Ammon's horn (tissue), 1 donor: ENCODE data around the gene BRD9.
"Not testable (repeated sequence)": the region's sequence is repeated elsewhere in the genome, so short reads cannot be mapped to it uniquely, and the experiment has no call there.

ENCODE experiments used
- DNase-seq: peaks from one replicate; pipeline ENCODE4 v3.0.0-alpha.2; 2016; ENCODE audit warnings: low spot score

Gene BRD9

DNA sequence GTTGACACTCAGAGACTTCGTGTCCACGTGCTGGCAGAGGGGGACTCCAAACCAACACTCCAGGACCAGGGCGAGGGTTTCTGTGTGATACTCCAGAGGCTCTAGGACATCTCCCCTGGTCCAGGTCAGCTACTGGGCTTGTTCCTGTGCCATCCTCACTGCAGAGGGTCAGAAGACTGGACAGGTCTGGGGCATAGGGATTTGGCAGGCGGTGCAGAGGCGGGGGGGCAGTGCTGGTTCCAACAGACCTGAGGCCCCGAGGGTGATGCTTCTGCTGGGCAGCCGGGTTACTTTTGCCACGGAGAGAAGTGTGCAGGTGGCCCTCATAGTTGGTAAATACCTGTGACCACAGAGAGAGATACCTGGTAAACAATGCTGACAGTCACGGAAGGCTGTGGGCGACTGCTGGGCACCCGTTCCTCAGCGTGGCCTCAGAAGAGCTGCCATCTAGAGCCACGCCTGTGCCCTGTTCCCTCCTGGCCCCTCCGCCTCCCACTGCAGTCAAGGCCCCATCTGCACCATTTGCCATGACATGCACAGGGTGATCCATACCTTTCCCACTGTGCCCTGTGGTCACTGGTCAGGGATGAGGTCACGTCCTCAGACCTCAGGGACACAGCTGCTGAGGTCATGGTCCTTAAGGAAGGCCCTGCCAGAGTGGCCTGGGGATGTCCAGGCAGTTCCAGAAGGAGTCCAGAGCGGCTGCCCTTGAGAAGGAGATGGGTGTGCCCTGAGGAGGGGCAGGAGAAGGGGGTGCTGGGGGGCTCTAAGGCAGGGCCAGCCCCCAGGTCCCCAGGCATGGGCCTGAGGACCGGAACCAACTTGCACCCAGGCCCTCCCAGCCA lies 30.1 kb upstream of the BRD9 start:
- DNase-seq, result no peak

DNA sequence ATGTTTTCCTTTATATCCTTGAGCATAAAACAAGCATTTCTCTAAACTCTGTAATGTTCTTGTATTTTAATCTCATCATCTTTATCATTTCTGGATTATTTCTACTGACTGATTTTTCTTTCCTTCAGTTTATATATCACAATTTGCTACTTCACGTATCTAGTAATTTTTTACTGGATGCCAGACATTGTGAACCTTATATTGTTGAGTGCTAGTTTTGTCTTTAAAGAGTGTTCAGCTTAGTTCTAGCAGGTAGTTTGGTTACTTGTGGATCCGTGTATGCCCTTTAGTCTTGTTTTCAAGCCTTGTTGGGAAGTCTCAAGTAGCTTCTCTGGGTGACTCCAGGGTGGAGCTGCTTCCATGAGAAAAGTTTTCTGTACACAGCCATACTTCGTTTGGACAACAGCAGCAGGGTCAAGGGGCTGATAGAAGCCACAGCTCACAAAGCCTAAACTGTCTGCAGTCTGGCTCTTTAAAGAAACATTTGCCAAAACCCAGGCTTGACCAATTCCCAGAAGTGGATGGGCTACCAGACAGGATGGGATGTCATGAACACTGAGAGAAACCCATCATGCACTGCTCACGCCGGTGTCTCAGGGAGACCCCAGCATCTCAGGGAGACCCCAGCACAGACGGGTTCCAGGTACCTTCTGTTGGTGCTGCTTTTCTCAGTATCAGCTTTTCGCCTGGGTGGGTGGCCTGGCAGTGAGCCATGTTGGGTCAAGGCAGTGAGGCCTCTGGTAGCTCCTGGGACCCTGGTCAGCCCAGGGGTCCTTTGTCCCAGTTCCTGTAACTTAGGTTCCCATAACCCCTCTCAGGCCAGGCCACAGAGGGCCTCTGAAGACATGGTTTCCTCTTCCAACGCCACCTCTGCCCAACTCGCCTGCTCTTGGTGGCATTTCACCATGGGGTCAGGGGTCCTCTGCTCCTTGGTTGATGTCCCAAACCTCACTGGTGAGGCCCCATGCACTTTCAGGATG lies 29.1 kb upstream of the BRD9 start:
- DNase-seq, result no peak

DNA sequence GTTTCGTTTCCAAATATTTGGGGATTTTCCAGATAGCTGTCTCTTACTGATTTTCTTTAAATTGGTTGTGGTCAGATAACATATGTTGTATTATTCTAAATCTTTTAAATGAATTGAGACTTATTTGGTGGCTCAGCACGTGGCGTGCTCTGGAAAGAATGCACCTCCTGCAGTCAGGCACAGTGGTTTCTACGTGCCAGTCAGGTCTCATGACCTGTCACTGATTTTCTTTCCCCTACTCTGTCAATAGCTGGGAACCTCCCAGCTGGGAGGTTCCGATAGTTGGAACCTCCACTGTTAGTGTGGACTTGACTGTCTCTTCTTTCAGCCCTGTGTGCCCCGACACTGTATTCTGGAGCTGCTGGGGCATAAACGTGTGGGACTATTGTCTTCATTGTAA lies 27.7 kb upstream of the BRD9 start:
- no peak for DNase-seq

DNA sequence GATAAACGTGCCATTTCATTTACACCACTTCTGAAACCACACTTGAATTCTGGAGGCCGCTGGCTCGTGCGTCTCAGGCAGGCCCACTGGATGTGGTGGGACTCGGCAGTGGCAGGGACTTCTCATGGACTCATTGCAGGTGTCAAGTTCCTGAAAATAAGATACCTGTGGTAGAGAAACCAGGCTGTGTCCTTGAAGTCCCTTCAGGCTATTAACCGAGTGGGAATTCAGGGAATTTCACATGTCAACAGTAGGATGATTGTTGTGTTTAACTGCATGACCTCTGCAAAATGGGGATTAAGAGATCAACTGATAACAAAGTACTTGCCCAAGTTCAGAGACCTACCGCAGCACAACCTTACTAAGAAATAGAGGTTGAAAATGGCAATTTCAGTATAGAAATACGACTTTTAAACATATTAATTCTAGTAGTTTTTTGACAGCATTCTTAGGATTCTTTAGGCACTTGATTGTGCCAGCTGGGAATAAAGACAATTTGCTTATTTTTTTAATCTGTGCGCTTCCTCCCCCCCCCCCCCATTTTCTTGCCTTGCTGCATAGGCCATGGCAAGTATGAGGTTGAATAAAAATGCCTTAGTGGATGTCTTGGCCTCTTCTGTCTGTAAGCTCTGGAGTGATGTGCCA lies 26.9 kb upstream of the BRD9 start:
- no peak for DNase-seq

DNA sequence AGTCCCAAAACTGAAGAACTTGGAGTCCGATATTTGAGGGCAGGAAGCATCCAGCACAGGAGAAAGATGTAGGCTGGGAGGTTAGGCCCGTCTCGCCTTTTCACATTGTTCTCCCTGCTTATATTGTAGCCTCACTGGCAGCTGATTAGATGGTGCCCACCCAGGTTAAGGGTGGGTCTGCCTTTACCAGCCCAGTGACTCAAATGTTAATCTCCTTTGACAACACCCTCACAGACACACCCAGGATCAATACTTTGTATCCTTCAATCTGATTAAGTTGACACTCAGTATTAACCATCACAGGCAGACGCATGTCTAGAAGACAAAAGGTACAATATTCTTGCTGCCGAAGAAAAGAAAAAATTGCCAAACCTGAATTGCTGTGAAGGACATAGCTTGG lies 26.1 kb upstream of the BRD9 start:
- not testable (repeated sequence) for DNase-seq

DNA sequence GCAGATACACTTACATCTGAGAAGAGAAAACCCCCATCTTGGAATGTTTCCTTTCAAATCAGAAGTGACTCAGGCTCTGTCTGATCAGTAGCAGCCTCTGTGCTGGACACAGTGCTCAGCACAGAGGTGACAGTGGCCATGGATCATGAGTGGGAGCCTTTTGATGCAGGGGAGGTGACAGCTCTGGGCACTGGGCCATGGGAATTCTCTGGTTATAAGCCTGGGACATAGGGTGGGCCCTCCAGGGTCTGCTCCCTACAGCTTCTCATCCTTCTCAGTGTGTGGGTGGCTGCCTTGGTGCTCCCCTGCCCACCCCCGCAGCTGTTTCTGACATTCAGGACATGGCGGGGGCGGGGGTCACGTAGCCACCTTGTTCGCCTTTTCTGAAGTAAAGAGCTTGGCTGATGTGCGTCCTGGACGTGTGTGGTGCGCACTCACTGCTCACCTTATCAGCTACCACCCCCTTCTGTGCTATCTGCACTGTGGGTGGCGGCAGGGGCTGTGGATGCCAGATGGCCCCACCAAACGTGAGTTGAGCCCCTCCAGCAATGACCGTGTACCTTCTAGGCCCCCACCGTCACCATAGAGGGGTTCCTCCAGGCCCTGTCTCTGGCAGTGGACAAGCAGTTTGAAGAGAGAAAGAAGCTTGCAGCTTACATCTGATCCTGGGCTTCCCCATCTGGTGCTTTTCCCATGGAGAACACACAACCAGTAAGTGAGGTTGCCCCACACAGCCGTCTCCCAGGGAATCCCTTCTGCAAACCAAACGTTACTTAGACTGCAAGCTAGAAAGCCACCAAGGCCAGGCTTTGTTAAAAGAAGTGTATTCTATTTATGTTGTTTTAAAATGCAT lies 24.1 kb upstream of the BRD9 start:
- DNase-seq, result no peak

DNA sequence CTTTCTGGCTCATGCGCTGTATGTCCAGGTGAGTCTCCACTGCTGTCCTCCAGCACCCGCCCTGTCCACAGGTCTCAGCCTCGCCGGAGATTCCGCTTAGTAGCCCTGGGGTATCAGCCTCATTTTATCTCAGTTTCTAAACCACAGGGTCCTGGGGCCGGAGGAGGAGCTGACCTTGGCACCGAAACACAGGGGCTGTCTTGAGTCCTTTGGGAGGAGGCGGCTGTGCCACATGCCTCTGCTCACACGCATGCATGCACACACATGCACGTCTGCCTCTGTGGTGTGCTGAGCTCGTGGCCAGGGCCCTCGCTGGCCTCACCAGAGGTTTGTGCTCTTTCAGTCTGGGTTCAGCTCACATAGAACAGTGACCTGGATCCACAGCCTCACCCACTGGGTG lies 23.3 kb upstream of the BRD9 start:
- DNase-seq, result no peak

DNA sequence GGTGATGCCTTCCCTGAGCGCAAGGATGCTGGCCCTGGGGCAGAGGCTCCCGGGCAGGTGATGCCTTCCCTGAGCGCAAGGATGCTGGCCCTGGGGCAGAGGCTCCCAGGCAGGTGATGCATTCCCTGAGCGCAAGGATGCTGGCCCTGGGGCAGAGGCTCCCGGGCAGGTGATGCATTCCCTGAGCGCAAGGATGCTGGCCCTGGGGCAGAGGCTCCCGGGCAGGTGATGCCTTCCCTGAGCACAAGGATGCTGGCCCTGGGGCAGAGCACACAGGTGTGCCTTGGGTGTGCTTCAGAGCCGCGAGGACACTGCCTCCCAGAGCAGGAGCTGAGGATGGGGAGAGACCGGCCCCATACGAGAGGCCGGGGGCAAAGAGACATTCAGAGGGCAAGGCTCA lies 22.7 kb upstream of the BRD9 start:
- DNase-seq, result not testable (repeated sequence)

DNA sequence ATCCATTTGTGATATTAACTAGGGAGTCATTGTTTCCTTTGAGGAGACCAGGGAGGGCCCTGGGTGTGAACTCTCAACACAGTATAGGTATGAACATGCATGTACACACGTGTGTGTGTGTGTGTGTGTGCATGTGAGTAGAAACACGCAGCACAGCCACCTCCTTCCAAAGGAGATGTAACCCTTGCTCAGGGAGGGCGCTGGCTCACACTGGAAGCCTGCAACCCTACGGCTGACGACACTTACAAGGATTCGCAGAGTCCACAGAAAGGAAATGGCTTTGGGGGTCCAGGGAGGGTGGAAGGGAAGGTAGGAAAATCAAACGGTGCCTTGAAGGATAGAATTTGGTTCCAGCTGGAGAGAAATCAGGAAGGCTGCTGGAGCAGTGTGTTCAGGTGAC lies 22.0 kb upstream of the BRD9 start:
- DNase-seq, result no peak

DNA sequence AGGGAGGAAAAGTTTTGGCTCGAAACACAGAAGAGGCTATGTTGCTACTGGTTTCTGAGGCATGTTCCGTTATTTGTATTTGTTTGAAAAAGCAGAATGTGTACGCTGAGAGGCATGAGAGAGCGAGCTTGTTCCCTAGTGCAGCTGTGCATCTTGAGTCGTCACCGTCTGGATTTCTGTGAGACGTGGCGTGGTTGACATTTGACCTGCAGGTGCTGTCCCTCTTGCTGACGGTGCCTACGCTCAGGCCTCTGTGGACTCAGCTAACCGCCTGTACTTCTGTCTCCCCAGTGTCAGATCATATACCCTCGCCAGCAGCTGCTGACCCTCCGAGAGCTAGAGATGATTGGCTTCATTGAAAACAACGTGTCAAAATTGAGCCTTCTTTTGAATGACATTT lies 21.6 kb upstream of the BRD9 start:
- DNase-seq, result no peak

DNA sequence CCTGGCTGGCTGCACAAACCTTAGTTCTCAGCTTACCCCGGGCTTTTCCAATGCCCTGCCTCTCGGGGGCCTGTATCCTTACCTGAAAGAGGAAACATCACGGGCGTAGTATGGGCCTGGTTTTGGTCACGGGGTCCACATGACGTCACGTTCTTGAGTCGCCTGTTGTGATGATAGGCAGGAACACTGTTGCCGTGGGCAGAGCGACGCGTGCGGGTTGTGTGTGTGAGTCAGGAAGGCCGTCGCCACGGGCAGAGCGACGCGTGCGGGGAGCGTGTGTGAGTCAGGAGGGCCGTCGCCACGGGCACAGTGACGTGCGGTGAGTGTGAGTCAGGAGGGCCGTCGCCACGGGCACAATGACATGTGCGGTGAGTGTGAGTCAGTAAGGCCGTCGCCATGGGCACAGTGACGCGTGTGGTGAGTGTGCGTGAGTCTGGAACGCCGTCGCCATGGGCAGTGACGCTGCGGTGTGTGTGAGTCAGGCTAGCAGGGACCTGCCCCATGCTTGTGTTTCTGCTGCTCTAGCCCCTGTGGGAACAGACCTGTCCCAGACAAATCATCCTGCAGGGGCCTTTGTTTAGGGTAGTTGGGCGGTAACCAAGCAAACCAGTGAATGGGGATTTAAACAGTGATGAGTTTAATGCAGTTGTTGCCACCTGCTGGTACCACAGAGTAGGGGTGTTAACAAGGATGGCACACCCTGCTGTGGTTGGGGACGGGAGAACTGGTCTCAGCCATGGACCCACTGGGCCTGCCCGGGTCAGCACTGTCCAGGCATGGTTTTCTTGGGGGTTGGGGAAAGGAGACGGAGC lies 19.9 kb upstream of the BRD9 start:
- DNase-seq, result peak; percentile 79

DNA sequence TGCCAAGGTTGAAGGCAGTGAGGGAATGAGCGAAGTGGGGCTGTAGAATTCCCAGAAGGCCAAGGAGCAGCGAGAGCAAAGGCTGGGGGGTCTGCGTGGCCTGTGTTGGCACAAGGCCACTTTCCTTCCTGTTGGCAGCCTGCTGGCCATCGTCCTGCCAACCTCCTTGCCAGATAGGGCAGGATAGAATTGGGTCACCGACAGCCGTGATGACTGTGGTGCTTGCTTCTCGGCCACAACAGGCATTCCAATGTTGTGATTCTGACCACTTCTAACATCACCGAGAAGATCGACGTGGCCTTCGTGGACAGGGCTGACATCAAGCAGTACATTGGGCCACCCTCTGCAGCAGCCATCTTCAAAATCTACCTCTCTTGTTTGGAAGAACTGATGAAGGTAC lies 19.0 kb upstream of the BRD9 start:
- no peak for DNase-seq

DNA sequence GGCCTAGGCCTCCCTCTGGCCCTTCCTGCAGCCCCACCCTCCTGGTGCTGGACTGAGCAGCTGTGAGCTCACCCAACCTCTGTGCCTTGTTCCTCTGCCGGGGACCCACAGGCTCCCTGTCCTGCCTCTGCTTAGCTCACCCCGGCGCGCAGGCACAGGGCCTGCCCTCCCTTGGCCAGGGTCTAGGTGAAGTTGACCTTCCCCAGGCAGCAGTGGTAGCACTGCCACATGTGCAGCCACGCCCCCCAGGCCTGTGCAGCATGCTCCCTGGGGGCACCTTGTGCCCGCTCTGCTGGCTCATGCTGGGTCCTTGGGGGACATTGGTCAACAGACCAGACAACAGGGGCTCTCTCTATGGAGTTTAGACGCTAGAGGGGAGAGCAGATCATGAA lies 18.2 kb upstream of the BRD9 start:
- DNase-seq, result no peak

DNA sequence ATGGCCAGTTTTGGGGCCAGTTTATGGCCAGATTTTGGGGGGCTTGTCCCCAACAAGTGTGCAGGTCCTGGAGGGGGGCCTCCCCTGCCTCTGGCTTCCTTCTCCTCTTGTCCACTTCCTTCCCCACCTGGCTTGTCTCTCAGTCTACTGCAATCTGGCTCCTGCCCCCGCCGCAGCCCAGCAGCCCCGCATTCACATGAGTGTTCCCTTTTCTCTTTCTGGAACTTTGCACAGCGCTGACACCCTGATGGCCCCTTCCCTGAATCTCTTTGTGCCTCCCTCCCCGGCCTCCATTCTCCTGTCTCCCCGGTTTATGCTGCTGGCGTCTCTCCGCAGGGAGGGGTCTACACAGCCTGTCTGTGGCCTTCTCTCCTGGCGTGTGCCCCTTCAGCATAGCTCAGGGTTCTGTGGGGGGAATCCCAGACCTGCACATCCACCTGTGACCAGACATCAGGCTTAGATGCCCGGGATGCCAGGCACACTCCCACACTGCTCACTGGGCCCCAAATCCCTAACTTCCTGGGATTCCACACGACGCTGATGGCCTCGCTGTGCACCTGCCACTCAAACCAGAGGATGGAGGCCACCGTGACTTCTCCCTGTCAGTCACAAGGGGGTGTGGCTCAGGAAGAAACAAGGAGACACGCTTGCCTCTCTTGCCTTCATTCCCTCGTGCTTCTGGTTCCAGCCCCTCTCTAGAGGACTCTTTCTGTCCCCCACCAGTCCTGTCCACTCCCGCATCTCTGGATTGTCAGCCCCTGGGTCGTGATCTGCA lies 17.6 kb upstream of the BRD9 start:
- DNase-seq, result no peak

DNA sequence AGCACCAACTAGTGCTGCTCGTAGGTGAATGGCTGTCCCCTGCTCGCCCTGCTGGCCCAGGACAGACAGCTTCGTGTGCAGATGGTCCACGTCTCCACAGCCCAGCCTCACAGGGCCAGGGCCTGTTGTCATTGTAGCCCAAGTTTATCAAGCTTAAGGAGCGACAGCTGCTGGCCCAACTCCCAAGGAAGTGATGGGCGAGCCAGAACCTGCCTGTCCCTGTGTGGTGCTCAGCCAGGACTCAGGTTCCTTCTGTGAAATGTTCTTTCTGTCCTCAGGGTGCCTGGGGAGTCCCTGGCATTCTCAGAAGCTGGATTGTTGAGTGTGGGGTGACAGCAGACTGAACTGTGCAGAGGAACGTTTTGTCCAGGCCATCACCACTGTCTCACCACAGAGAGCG lies 16.5 kb upstream of the BRD9 start:
- no peak for DNase-seq

DNA sequence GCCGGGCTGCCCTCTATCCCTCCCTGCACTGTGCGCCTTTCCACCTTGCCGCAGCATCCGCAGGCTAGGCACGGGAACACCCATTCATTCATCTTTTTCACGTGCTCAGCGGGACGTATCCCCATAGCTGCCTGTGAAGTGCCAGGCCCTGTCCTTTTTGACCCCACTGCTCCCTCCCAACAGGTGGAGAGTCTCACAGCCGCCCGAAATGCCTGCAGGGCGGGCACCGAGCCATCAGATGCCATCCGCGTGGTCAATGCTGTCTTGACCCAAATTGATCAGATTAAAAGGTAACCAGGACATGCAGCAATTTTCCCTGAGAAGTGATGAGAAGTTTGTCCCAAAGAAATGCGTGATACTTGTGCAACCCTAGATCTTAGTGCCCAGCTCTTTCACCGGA lies 15.6 kb upstream of the BRD9 start:
- DNase-seq, result no peak

DNA sequence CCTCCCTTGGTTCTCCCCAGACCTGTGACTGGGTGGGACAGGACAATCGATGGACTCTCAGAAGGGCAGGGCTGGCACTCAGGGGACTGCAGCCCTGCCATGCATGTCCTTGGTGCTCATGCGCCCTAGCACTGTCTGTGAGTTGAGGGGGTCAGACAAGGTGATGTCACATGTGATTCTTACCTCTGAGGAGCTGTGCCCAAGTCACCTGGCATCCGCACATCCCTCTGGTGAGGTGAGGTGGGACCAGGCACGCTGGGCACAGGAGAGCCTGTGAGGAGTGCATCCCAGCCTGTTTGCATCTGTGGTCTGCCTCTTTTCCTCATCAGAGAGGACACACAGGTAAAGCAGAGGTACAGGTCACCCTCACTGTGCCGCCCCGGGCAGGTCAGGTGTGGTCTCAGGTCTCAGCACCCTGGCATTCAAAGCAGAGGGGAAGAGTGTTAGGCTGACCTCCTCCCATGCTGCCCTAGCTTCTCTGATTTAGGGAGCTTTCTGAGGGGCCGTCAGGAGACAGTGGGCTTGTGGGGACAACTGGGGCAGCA lies 14.8 kb upstream of the BRD9 start:
- DNase-seq, result no peak

DNA sequence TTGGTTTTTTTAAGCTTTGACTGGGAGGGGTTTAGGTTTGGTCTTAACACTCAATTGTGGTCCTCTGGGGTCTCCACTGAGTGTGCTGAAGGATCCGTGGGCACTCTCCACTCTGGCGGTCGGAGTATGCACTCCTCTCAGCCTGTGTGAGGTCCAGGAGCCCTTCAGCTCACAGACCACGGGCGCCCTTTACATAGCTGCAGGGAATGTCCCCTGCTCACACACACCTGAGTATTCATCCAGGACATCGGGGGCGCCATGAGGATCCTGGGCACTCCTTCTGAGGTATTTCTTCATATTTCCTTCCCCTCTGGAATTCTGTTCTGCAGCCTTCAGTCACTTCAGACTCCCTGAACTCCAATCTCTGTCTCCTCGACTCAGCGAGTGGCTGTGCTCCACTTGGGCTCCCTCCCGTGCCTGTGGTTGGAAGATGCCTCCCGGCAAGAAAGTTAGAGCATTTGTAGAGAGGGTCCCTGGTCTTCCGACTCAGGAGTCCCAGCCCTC lies 12.6 kb upstream of the BRD9 start:
- no peak for DNase-seq

DNA sequence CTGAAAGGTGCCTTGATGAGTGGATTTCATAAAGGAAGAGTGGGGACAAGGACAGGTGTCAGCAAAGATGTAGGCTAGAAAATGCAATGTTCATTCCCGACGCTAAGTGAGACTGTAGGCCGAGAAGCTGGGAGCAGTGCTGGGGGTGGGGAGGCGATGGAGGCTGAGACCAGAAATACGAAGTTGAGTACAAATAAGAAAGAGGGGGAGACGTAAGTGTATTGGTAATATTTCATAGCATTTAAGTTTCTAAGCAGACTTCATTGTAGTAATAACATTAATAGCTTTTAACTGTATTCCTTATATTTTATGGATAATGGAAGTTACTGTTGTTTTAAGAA lies 11.1 kb upstream of the BRD9 start:
- DNase-seq, result no peak
